HEK293 (cell line): ENCODE data around the gene ADPRHL1.

Source experiments
- KLF1 ChIP-seq: fragments of 450-650 bp; formaldehyde crosslinking; IDR thresholded peaks from 2 replicates; pipeline ENCODE4 v1.5.1; 2016; ENCODE audit warnings: missing biosample characterization, missing genetic modification characterization
- KLF17 ChIP-seq: fragments of 450-650 bp; formaldehyde crosslinking; IDR thresholded peaks from 2 replicates; pipeline ENCODE4 v1.5.1; 2016; ENCODE audit warnings: missing biosample characterization, missing genetic modification characterization
- KLF9 ChIP-seq: fragments of 450-650 bp; formaldehyde crosslinking; IDR thresholded peaks from 2 replicates; pipeline ENCODE4 v1.5.1; 2016; ENCODE audit warnings: missing biosample characterization, missing genetic modification characterization, low read depth
- MEIS1 ChIP-seq: sonication (generic); formaldehyde crosslinking; IDR thresholded peaks from 2 replicates; pipeline ENCODE4 v1.8.1; 2022; ENCODE audit warnings: missing genetic modification reagents, mild to moderate bottlenecking, borderline replicate concordance
- SP7 ChIP-seq: fragments of 450-650 bp; formaldehyde crosslinking; IDR thresholded peaks from 2 replicates; pipeline ENCODE4 v1.5.1; 2016; ENCODE audit warnings: missing biosample characterization, missing genetic modification characterization
- YY2 ChIP-seq: fragments of 450-650 bp; formaldehyde crosslinking; IDR thresholded peaks from 2 replicates; pipeline ENCODE4 v1.5.1; 2016; ENCODE audit warnings: missing biosample characterization, missing genetic modification characterization
- ZFP69B ChIP-seq: fragments of 450-650 bp; formaldehyde crosslinking; IDR thresholded peaks from 2 replicates; pipeline ENCODE4 v1.5.1; 2016; ENCODE audit warnings: missing biosample characterization, missing genetic modification characterization
- ZNF114 ChIP-seq: fragments of 450-650 bp; formaldehyde crosslinking; IDR thresholded peaks from 2 replicates; pipeline ENCODE4 v1.5.0; 2017; ENCODE audit warnings: missing biosample characterization, missing genetic modification characterization
- ZNF146 ChIP-seq: fragments of 450-650 bp; formaldehyde crosslinking; IDR thresholded peaks from 2 replicates; pipeline ENCODE4 v1.5.1; 2016; ENCODE audit warnings: missing biosample characterization, missing genetic modification characterization
- ZNF184 ChIP-seq: fragments of 450-650 bp; IDR thresholded peaks from 2 replicates; pipeline ENCODE4 v1.5.1; 2018; ENCODE audit warnings: missing biosample characterization, mild to moderate bottlenecking, missing genetic modification characterization
- ZNF211 ChIP-seq: fragments of 450-650 bp; formaldehyde crosslinking; IDR thresholded peaks from 2 replicates; pipeline ENCODE4 v1.5.1; 2016; ENCODE audit warnings: low read depth, missing biosample characterization, missing genetic modification characterization
- ZNF239 ChIP-seq: fragments of 450-650 bp; formaldehyde crosslinking; IDR thresholded peaks from 2 replicates; pipeline ENCODE4 v1.5.1; 2016; ENCODE audit warnings: missing biosample characterization, missing genetic modification characterization
- ZNF274 ChIP-seq, 2 experiments: fragments of 200-500 bp in 1 of 2; fragments of 450-650 bp in 1 of 2; sonication (Bioruptor generic) in 1 of 2; formaldehyde crosslinking in 1 of 2; IDR thresholded peaks; 2 replicates each; pipeline versions ENCODE4 v1.5.1 to v1.6.1; 2014 to 2016; ENCODE audit warnings: borderline replicate concordance in 1 of 2, inconsistent platforms in 1 of 2, low read length in 1 of 2, missing biosample characterization in 1 of 2, missing genetic modification characterization in 1 of 2
- ZNF302 ChIP-seq: fragments of 450-650 bp; formaldehyde crosslinking; IDR thresholded peaks from 2 replicates; pipeline ENCODE4 v1.5.1; 2016; ENCODE audit warnings: missing biosample characterization, missing genetic modification characterization, low read depth
- ZNF311 ChIP-seq: fragments of 450-650 bp; formaldehyde crosslinking; IDR thresholded peaks from 2 replicates; pipeline ENCODE4 v1.5.1; 2017; ENCODE audit warnings: missing biosample characterization, missing genetic modification characterization, borderline replicate concordance
- ZNF341 ChIP-seq: fragments of 450-650 bp; formaldehyde crosslinking; IDR thresholded peaks from 2 replicates; pipeline ENCODE4; 2016; ENCODE audit warnings: low read depth, missing biosample characterization, missing genetic modification characterization
- ZNF488 ChIP-seq: fragments of 450-650 bp; formaldehyde crosslinking; IDR thresholded peaks from 2 replicates; pipeline ENCODE4 v1.5.1; 2016; ENCODE audit warnings: missing biosample characterization, missing genetic modification characterization
- ZNF530 ChIP-seq: fragments of 450-650 bp; formaldehyde crosslinking; IDR thresholded peaks from 2 replicates; pipeline ENCODE4 v1.5.1; 2016; ENCODE audit warnings: low read depth, missing biosample characterization, missing genetic modification characterization
- ZNF555 ChIP-seq: fragments of 450-650 bp; formaldehyde crosslinking; conservative IDR thresholded peaks from 2 replicates; pipeline ENCODE4 v1.5.1; 2017; ENCODE audit warnings: missing biosample characterization, mild to moderate bottlenecking, missing genetic modification characterization, inconsistent platforms
- ZNF571 ChIP-seq: fragments of 450-650 bp; formaldehyde crosslinking; IDR thresholded peaks from 2 replicates; pipeline ENCODE4 v1.5.0; 2017; ENCODE audit warnings: missing biosample characterization, missing genetic modification characterization
- ZNF600 ChIP-seq: fragments of 450-650 bp; formaldehyde crosslinking; IDR thresholded peaks from 2 replicates; pipeline ENCODE4 v1.5.1; 2016; ENCODE audit warnings: missing biosample characterization, missing genetic modification characterization
- ZNF624 ChIP-seq: fragments of 450-650 bp; formaldehyde crosslinking; IDR thresholded peaks from 2 replicates; pipeline ENCODE4 v1.5.1; 2017; ENCODE audit warnings: missing biosample characterization, missing genetic modification characterization
- ZNF654 ChIP-seq: fragments of 450-650 bp; formaldehyde crosslinking; IDR thresholded peaks from 2 replicates; pipeline ENCODE4 v1.5.1; 2016; ENCODE audit warnings: low read depth, missing biosample characterization, missing genetic modification characterization
- ZNF658 ChIP-seq: fragments of 450-650 bp; formaldehyde crosslinking; IDR thresholded peaks from 2 replicates; pipeline ENCODE4; 2016; ENCODE audit warnings: missing biosample characterization, missing genetic modification characterization
- ZNF664 ChIP-seq: fragments of 450-650 bp; formaldehyde crosslinking; IDR thresholded peaks from 2 replicates; pipeline ENCODE4 v1.5.1; 2016; ENCODE audit warnings: missing biosample characterization, missing genetic modification characterization
- ZNF785 ChIP-seq: fragments of 450-650 bp; formaldehyde crosslinking; IDR thresholded peaks from 2 replicates; pipeline ENCODE4 v1.5.1; 2016; ENCODE audit warnings: missing biosample characterization, missing genetic modification characterization
- ZNF837 ChIP-seq: fragments of 450-650 bp; formaldehyde crosslinking; IDR thresholded peaks from 2 replicates; pipeline ENCODE4 v1.5.1; 2016; ENCODE audit warnings: missing biosample characterization, missing genetic modification characterization
- ZNF843 ChIP-seq: fragments of 450-650 bp; formaldehyde crosslinking; IDR thresholded peaks from 2 replicates; pipeline ENCODE4 v1.5.1; 2016; ENCODE audit warnings: missing biosample characterization, missing genetic modification characterization
- TF ChIP-seq, protein P1 (sequence below): fragments of 450-650 bp; formaldehyde crosslinking; IDR thresholded peaks from 2 replicates; pipeline ENCODE4 v1.5.1; 2016; ENCODE audit warnings: missing biosample characterization, missing genetic modification characterization
- TF ChIP-seq, protein P2 (sequence below): fragments of 450-650 bp; formaldehyde crosslinking; IDR thresholded peaks from 2 replicates; pipeline ENCODE4 v1.5.1; 2016; ENCODE audit warnings: missing biosample characterization, missing genetic modification characterization
- TF ChIP-seq, protein P3 (sequence below): fragments of 450-650 bp; formaldehyde crosslinking; IDR thresholded peaks from 2 replicates; pipeline ENCODE4; 2016; ENCODE audit warnings: missing biosample characterization, missing genetic modification characterization
- TF ChIP-seq, protein P4 (sequence below): fragments of 450-650 bp; formaldehyde crosslinking; IDR thresholded peaks from 2 replicates; pipeline ENCODE4 v1.5.1; 2016; ENCODE audit warnings: missing biosample characterization, missing genetic modification characterization

ADPRHL1 gene

GRCh38 chr13:113490496-113491417, 37.5 kb upstream of the ADPRHL1 start, which contains the start of gene DCUN1D2 (continued):
- 0 out of 2 replicates have a peak, but pooled peaks have one; percentile 29 for TF ChIP-seq KLF17 (tag by site-specific recombination)
- TF ChIP-seq ZNF311 (tag by site-specific recombination), result no peak
- TF ChIP-seq, protein P1, sequence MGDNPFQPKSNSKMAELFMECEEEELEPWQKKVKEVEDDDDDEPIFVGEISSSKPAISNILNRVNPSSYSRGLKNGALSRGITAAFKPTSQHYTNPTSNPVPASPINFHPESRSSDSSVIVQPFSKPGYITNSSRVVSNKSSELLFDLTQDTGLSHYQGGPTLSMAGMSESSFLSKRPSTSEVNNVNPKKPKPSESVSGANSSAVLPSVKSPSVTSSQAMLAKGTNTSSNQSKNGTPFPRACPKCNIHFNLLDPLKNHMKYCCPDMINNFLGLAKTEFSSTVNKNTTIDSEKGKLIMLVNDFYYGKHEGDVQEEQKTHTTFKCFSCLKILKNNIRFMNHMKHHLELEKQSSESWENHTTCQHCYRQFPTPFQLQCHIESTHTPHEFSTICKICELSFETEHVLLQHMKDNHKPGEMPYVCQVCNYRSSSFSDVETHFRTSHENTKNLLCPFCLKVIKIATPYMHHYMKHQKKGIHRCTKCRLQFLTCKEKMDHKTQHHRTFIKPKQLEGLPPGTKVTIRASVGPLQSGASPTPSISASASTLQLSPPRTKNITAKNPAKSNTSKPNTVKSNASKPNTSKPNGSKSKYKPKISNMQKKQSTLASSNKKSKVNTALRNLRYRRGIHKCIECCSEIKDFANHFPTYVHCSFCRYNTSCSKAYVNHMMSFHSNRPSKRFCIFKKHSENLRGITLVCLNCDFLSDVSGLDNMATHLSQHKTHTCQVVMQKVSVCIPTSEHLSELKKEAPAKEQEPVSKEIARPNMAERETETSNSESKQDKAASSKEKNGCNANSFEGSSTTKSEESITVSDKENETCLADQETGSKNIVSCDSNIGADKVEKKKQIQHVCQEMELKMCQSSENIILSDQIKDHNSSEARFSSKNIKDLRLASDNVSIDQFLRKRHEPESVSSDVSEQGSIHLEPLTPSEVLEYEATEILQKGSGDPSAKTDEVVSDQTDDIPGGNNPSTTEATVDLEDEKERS (tag by site-specific recombination), result no peak
- TF ChIP-seq ZNF571 (tag by site-specific recombination), result no peak
- TF ChIP-seq ZNF530 (tag by site-specific recombination), result no peak
- no peak for TF ChIP-seq YY2 (tag by site-specific recombination)
- TF ChIP-seq ZNF658 (tag by site-specific recombination), result no peak
- TF ChIP-seq, protein P2, sequence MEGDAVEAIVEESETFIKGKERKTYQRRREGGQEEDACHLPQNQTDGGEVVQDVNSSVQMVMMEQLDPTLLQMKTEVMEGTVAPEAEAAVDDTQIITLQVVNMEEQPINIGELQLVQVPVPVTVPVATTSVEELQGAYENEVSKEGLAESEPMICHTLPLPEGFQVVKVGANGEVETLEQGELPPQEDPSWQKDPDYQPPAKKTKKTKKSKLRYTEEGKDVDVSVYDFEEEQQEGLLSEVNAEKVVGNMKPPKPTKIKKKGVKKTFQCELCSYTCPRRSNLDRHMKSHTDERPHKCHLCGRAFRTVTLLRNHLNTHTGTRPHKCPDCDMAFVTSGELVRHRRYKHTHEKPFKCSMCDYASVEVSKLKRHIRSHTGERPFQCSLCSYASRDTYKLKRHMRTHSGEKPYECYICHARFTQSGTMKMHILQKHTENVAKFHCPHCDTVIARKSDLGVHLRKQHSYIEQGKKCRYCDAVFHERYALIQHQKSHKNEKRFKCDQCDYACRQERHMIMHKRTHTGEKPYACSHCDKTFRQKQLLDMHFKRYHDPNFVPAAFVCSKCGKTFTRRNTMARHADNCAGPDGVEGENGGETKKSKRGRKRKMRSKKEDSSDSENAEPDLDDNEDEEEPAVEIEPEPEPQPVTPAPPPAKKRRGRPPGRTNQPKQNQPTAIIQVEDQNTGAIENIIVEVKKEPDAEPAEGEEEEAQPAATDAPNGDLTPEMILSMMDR, result no peak
- TF ChIP-seq, protein P3, sequence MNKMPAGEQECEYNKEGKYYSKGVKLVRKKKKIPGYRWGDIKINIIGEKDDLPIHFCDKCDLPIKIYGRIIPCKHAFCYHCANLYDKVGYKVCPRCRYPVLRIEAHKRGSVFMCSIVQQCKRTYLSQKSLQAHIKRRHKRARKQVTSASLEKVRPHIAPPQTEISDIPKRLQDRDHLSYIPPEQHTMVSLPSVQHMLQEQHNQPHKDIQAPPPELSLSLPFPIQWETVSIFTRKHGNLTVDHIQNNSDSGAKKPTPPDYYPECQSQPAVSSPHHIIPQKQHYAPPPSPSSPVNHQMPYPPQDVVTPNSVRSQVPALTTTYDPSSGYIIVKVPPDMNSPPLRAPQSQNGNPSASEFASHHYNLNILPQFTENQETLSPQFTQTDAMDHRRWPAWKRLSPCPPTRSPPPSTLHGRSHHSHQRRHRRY (tag by site-specific recombination), result no peak
- no peak for TF ChIP-seq ZNF302 (tag by site-specific recombination)
- TF ChIP-seq ZNF341 (tag by site-specific recombination), result no peak
- no peak for TF ChIP-seq ZNF114 (tag by site-specific recombination)
- TF ChIP-seq, protein P4, sequence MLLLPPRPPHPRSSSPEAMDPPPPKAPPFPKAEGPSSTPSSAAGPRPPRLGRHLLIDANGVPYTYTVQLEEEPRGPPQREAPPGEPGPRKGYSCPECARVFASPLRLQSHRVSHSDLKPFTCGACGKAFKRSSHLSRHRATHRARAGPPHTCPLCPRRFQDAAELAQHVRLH (tag by site-specific recombination), result no peak
- TF ChIP-seq ZNF843 (tag by site-specific recombination), result no peak
- TF ChIP-seq ZNF624 (tag by site-specific recombination), result no peak
- TF ChIP-seq ZNF555 (tag by site-specific recombination), result no peak
- no peak for TF ChIP-seq ZNF211 (tag by site-specific recombination)
- no peak for TF ChIP-seq ZNF488 (tag by site-specific recombination)
- peak; percentile 73 for TF ChIP-seq KLF1 (tag by site-specific recombination)
- TF ChIP-seq SP7 (tag by site-specific recombination), result peak; percentile 53; the same call in 1 of the 2 replicates
- TF ChIP-seq MEIS1 (CRISPR knock-in tag), result no peak
- peak; percentile 100 for TF ChIP-seq ZNF785 (tag by site-specific recombination)
- TF ChIP-seq ZNF146, result no peak
- TF ChIP-seq ZNF274 (IDR thresholded peaks at IDR 0.05; ENCODE audit: low read length), result no peak
- TF ChIP-seq ZNF274 (tag by site-specific recombination; IDR thresholded peaks at IDR 0.05; ENCODE audit: borderline replicate concordance), result no peak
- TF ChIP-seq ZNF654 (tag by site-specific recombination), result no peak
- TF ChIP-seq ZFP69B (tag by site-specific recombination), result peak; percentile 97
- TF ChIP-seq ZNF600 (tag by site-specific recombination), result peak; percentile 70
- TF ChIP-seq ZNF239 (tag by site-specific recombination), result no peak
- peak; percentile 86 for TF ChIP-seq KLF9 (tag by site-specific recombination)
- peak; percentile 34; the same call in 1 of the 2 replicates for TF ChIP-seq ZNF184 (tag by site-specific recombination)
- TF ChIP-seq ZNF664, result no peak
- no peak for TF ChIP-seq ZNF837 (tag by site-specific recombination)
